ENCODE measurements around the gene IQCK.

GRCh38 chr16:19681637-19682036, 36.4 kb upstream of the IQCK start:
- no peak for TF ChIP-seq ZNF404 (tag by site-specific recombination; IDR thresholded peaks at IDR 0.05)
- no peak for TF ChIP-seq ZNF639 (tag by site-specific recombination; IDR thresholded peaks at IDR 0.05)
- TF ChIP-seq, protein P1, sequence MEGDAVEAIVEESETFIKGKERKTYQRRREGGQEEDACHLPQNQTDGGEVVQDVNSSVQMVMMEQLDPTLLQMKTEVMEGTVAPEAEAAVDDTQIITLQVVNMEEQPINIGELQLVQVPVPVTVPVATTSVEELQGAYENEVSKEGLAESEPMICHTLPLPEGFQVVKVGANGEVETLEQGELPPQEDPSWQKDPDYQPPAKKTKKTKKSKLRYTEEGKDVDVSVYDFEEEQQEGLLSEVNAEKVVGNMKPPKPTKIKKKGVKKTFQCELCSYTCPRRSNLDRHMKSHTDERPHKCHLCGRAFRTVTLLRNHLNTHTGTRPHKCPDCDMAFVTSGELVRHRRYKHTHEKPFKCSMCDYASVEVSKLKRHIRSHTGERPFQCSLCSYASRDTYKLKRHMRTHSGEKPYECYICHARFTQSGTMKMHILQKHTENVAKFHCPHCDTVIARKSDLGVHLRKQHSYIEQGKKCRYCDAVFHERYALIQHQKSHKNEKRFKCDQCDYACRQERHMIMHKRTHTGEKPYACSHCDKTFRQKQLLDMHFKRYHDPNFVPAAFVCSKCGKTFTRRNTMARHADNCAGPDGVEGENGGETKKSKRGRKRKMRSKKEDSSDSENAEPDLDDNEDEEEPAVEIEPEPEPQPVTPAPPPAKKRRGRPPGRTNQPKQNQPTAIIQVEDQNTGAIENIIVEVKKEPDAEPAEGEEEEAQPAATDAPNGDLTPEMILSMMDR (tag by site-specific recombination; IDR thresholded peaks at IDR 0.05), result no peak
- no peak for TF ChIP-seq BCL11A (tag by site-specific recombination; IDR thresholded peaks at IDR 0.05; ENCODE audit: low read depth)
- TF ChIP-seq ZBTB17 (tag by site-specific recombination; IDR thresholded peaks at IDR 0.05), result no peak
- TF ChIP-seq ZNF391 (tag by site-specific recombination; IDR thresholded peaks at IDR 0.05; ENCODE audit: borderline replicate concordance, low read depth), result no peak
- no peak for TF ChIP-seq ZNF175 (tag by site-specific recombination; IDR thresholded peaks at IDR 0.05)
- TF ChIP-seq, protein P2, sequence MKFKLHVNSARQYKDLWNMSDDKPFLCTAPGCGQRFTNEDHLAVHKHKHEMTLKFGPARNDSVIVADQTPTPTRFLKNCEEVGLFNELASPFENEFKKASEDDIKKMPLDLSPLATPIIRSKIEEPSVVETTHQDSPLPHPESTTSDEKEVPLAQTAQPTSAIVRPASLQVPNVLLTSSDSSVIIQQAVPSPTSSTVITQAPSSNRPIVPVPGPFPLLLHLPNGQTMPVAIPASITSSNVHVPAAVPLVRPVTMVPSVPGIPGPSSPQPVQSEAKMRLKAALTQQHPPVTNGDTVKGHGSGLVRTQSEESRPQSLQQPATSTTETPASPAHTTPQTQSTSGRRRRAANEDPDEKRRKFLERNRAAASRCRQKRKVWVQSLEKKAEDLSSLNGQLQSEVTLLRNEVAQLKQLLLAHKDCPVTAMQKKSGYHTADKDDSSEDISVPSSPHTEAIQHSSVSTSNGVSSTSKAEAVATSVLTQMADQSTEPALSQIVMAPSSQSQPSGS (tag by site-specific recombination; IDR thresholded peaks at IDR 0.05; ENCODE audit: low read depth), result no peak

All from HEK293 (cell line).